ENCODE measurements around the gene SEC14L1. TPM values are rescaled to one million over a fixed set of nuclear protein-coding genes. Genes with fewer than 3 reads are reported as not detected.

The SEC14L1 gene
- total RNA-seq, 1 experiment from 2014 or later: 58.6 TPM

- H3K9me3 ChIP-seq (ENCODE audit: control insufficient read depth, low read depth, low read length): no peaks in the 10 kb centered on the region
- no peak overlapping the region for H4K91ac ChIP-seq (ENCODE audit: insufficient read length, low read depth, low read length)
- H3K9ac ChIP-seq (ENCODE audit: extremely low read depth, insufficient read length, low read length): no peak overlapping the region
- H2AFZ ChIP-seq (ENCODE audit: low read length): no peak overlapping the region
- no peaks in the 10 kb centered on the region for H3K23me2 ChIP-seq (ENCODE audit: insufficient read length, low read depth, low read length, poor library complexity, severe bottlenecking)
- H3K56ac ChIP-seq (ENCODE audit: insufficient read length, low read depth, low read length): no peak overlapping the region
- no peak overlapping the region for H4K5ac ChIP-seq (ENCODE audit: insufficient read length, low read depth, low read length)
- H4K20me1 ChIP-seq (ENCODE audit: control insufficient read depth, insufficient read depth, insufficient read length): no peaks in the 10 kb centered on the region
- H2BK15ac ChIP-seq (ENCODE audit: low read depth, low read length): no peak overlapping the region
- H3K4me1 ChIP-seq (ENCODE audit: insufficient read depth, low read length): no peaks in the 10 kb centered on the region
- WGBS (ENCODE audit: extremely low coverage, insufficient read length, low lambda C conversion rate): no CpG with 5 or more reads among the region's 5 CpGs
- no peak overlapping the region for H3K23ac ChIP-seq (ENCODE audit: insufficient read length, low read depth, low read length)
- H3K14ac ChIP-seq (ENCODE audit: insufficient read depth, low read length): no peak overlapping the region
- no peaks in the 10 kb centered on the region; a peak in 1 of 5 replicates for H3K9me3 Mint-ChIP-seq
- H3K27ac Mint-ChIP-seq: peak overlapping the region in 1 of 3 experiments; percentile 71; a peak in 2 of 7 replicates
- no peak overlapping the region for H3K18ac ChIP-seq (ENCODE audit: insufficient read length, low read depth, low read length)
- H2AK5ac ChIP-seq (ENCODE audit: insufficient read length, low read length): no peak overlapping the region
- no peaks in the 10 kb centered on the region for H3K27me3 Mint-ChIP-seq (ENCODE audit: low read depth)
- no peaks in the 10 kb centered on the region for H3K79me2 ChIP-seq (ENCODE audit: insufficient read depth, low read length)
- H3K4me1 Mint-ChIP-seq: peaks cover 2 to 3% of the 10 kb centered on the region in 2 experiments; a peak in 3 of 4 replicates
- H3K36me3 Mint-ChIP-seq (ENCODE audit: insufficient read depth in 1 of 3, low read depth in 3 of 3): no peaks in the 10 kb centered on the region
- no peak overlapping the region for H2BK20ac ChIP-seq (ENCODE audit: low read depth, low read length, poor library complexity, severe bottlenecking)
- no peak overlapping the region for H3K4ac ChIP-seq (ENCODE audit: low read depth, low read length)
- H3K27ac ChIP-seq (ENCODE audit: insufficient read length, low read depth, low read length): no peak overlapping the region
- DNase-seq: no peak
- no peak overlapping the region for H4K8ac ChIP-seq (replicated peaks; ENCODE audit: insufficient read length, low read depth, low read length)
- H3K4me3 Mint-ChIP-seq: no peak overlapping the region
- H2BK12ac ChIP-seq (ENCODE audit: insufficient read length, low read depth, low read length): no peak overlapping the region
- H3T11ph ChIP-seq (ENCODE audit: low read length): no peak overlapping the region
- no peak for TF ChIP-seq CTCF (conservative IDR thresholded peaks at IDR 0.05)
- H2BK120ac ChIP-seq (ENCODE audit: low read depth, low read length, poor library complexity, severe bottlenecking): no peak overlapping the region
- no peak overlapping the region for H2BK5ac ChIP-seq (ENCODE audit: insufficient read length, low read length)
- H3K27me3 ChIP-seq (ENCODE audit: insufficient read depth, low read length): no peaks in the 10 kb centered on the region
- H3K79me1 ChIP-seq (ENCODE audit: insufficient read depth, low read depth, low read length, poor library complexity, severe bottlenecking): no peaks in the 10 kb centered on the region
- no peak overlapping the region for H3K4me2 ChIP-seq (ENCODE audit: insufficient read depth, insufficient read length, low read length)
Observed at GRCh38 chr17:77115947-77116346, 24.8 kb upstream of the SEC14L1 start.
